Activated CD4-positive, alpha-beta T cell treated with anti-CD3 and anti-CD28 coated beads, Interleukin-2, amount 50 U/mL, for 24 hours (primary cell): ENCODE results near the gene ARL15.

Experiments used
- DNase-seq, 2 donors: peaks; one replicate each; pipeline ENCODE4 v3.0.0-alpha.2; 2020; ENCODE audit warnings: low read depth in 1 of 2, low spot score in 1 of 2

The ARL15 gene

GRCh38 chr5:54288568-54289217, 21.7 kb downstream of the ARL15 start:
- DNase-seq: no peak

GRCh38 chr5:54285686-54286085, 24.7 kb downstream of the ARL15 start:
- DNase-seq: no peak

- no peak for DNase-seq
Observed at GRCh38 chr5:54284586-54284985, 25.8 kb downstream of the ARL15 start.

- DNase-seq: no peak
Observed at GRCh38 chr5:54282876-54283275, 27.5 kb downstream of the ARL15 start.

- DNase-seq: no peak
Observed at GRCh38 chr5:54281960-54282692, 28.2 kb downstream of the ARL15 start.

GRCh38 chr5:54279960-54280359, 30.4 kb downstream of the ARL15 start:
- DNase-seq: no peak

- DNase-seq: no peak
Observed at GRCh38 chr5:54278979-54279717, 31.2 kb downstream of the ARL15 start.

GRCh38 chr5:54278036-54278830, 32.1 kb downstream of the ARL15 start:
- DNase-seq: no peak

- DNase-seq: no peak
Observed at GRCh38 chr5:54276048-54276447, 34.3 kb downstream of the ARL15 start.

GRCh38 chr5:54275361-54275760, 35.0 kb downstream of the ARL15 start:
- no peak for DNase-seq

GRCh38 chr5:54274944-54275343, 35.4 kb downstream of the ARL15 start:
- no peak for DNase-seq

- no peak for DNase-seq
Observed at GRCh38 chr5:54273715-54274114, 36.7 kb downstream of the ARL15 start.

- no peak for DNase-seq
Observed at GRCh38 chr5:54272746-54273145, 37.6 kb downstream of the ARL15 start.

GRCh38 chr5:54270326-54270725, 40.0 kb downstream of the ARL15 start:
- no peak for DNase-seq

- DNase-seq: no peak
Observed at GRCh38 chr5:54264574-54264973, 45.8 kb downstream of the ARL15 start.

- DNase-seq: no peak
Observed at GRCh38 chr5:54263447-54263846, 46.9 kb downstream of the ARL15 start.

- no peak for DNase-seq
Observed at GRCh38 chr5:54261596-54261995, 48.8 kb downstream of the ARL15 start.

- DNase-seq: no peak
Observed at GRCh38 chr5:54259981-54260380, 50.4 kb downstream of the ARL15 start.

GRCh38 chr5:54259090-54259489, 51.3 kb downstream of the ARL15 start:
- no peak for DNase-seq

GRCh38 chr5:54257366-54258118, 52.8 kb downstream of the ARL15 start:
- no peak for DNase-seq
